LNCaP clone FGC (cell line): ENCODE data around the gene FBXO10.

ENCODE experiments used
- DNase-seq: peaks from one replicate; pipeline ENCODE4 v3.0.0-alpha.2; 2011; ENCODE audit warnings: low read depth
- H3K4me3 ChIP-seq: 2 replicates; pipeline ENCODE4 v1.5.1; 2011; ENCODE audit warnings: mild to moderate bottlenecking, low read depth, low read length, control low read depth
- TF ChIP-seq, protein P1 (sequence below): IDR thresholded peaks from 2 replicates; pipeline ENCODE4 v1.5.1; 2012; ENCODE audit warnings: mild to moderate bottlenecking; ENCODE audit not compliant: control insufficient read depth, insufficient read depth; ENCODE audit errors: extremely low read depth

The FBXO10 gene

DNA sequence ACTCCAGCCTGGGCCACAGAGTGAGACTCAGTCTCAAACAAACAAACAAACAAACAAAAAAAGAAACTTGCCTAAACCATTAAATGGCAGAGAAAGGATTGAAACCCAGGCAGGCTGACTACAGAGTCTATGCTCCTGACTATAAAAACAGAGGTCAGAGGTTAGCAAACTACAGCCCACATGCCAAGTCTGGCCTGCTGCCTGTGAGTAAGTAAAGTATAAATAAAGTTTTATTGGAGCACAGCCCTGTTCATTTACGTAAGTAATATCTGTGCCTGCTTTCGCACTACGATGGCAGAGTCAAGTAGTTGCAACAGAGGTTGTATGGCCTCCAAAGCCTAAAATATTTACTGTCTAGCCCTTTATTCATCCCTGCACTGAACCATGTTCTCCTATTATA is 78.9 kb downstream of the FBXO10 start:
- no peak overlapping the region for H3K4me3 ChIP-seq
- DNase-seq = no peak
- TF ChIP-seq, protein P1, sequence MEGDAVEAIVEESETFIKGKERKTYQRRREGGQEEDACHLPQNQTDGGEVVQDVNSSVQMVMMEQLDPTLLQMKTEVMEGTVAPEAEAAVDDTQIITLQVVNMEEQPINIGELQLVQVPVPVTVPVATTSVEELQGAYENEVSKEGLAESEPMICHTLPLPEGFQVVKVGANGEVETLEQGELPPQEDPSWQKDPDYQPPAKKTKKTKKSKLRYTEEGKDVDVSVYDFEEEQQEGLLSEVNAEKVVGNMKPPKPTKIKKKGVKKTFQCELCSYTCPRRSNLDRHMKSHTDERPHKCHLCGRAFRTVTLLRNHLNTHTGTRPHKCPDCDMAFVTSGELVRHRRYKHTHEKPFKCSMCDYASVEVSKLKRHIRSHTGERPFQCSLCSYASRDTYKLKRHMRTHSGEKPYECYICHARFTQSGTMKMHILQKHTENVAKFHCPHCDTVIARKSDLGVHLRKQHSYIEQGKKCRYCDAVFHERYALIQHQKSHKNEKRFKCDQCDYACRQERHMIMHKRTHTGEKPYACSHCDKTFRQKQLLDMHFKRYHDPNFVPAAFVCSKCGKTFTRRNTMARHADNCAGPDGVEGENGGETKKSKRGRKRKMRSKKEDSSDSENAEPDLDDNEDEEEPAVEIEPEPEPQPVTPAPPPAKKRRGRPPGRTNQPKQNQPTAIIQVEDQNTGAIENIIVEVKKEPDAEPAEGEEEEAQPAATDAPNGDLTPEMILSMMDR = no peak

DNA sequence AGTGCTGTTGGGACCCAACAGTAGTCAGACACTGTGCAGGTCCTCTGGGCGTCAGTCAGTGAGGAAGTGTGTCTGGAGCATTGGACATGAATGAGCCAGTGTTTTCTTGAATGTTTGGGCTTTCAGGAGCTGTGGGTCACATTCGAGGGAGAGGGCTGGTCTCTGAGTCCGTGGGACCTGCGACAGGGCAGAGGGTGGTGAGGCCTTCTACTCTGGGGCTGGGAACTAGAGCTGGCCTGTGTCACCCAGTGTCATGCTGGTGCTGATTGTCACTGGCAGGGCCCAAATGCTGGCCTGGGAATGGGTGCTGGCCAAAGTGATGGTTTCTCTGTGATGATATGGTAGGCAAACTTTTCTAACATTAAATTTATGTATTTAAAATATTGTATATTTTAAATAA is 80.2 kb downstream of the FBXO10 start:
- no peak for DNase-seq
- H3K4me3 ChIP-seq = no peak overlapping the region
- TF ChIP-seq, protein P1 = no peak

DNA sequence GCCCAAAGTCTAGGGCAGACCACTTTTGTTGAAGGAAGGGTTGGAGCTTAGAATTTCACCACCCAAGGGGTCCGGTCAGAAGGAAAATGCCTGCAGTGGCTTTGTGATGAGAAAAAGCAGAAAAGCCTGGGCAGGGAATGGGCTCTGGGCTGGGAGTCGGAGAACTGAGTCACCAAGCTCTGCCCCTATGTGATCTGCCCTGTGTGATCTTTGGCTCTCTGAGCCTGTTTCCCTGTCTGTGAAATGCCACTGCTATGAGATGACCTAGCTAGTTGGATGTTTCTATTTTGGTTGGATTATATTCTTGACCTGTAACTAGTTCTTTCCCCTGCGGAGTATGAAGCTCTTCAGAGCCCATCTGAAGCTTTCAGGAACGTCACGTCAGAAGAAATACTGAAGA is 80.6 kb downstream of the FBXO10 start:
- no peak overlapping the region for H3K4me3 ChIP-seq
- no peak for DNase-seq
- TF ChIP-seq, protein P1 = no peak

DNA sequence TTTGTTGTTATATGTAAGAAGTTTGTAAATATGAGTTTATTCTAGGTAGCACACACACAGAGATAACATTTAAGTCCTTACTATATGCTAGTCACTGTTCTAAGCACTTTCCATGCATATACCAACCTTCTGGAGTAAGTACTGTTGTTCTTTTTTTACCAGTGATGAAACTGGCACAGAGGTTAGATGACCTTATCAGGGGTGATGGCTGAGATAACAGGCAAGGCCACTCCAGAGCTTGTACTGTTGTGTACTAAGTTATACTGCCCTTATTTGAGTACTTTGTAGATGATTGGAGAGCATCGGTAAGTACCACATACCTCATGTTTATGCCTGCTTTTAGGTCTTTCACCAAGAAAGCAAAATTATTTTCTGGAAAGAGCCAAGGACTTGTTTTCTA is 84.2 kb downstream of the FBXO10 start:
- TF ChIP-seq, protein P1 = no peak
- H3K4me3 ChIP-seq = no peak overlapping the region
- DNase-seq = no peak

DNA sequence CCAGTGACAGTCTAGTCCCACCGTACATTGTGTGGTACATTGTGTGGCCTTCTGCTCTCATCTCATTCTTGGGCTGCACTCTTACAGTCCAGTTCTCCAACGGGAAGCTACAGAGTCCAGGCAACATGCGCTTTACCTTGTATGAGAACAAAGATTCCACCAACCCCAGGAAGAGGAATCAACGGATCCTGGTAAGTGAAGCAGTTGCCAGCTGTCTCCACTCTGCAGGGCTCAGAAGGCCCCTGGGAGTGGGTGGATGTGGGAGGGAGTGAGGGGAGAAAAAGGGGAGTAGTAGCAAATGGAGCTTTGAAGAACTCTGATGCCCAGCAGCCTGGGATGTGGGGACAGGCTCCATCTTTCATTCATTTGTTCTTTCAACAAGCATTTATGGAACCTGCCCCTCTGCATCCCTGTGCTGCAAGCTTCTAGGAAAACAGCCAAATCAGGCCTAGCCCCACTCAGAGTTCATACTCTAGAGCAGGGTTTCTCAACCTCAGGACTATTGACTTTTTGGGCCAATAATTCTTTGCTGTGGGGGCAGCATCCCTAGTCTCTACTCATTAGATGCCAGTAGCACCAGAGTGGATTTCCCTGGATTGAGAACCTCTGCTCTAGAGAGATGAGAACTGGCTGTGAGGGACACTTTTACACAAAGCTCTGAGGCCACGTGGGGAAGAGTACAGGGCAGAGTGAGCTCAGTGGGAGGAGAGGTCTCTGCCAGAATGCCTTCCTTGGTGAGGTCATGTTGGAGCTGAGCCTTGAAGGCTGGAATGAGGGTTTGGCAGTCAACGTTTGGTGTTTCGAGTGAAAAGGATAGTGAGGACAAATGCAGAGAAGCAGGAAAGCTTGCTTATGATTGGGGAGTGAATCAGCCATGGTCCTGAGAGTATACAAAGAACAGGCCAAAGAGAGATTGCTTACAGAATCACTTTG is 89.3 kb downstream of the FBXO10 start:
- DNase-seq = peak; percentile 41
- TF ChIP-seq, protein P1 = no peak
- peak overlapping the region; percentile 92 for H3K4me3 ChIP-seq

DNA sequence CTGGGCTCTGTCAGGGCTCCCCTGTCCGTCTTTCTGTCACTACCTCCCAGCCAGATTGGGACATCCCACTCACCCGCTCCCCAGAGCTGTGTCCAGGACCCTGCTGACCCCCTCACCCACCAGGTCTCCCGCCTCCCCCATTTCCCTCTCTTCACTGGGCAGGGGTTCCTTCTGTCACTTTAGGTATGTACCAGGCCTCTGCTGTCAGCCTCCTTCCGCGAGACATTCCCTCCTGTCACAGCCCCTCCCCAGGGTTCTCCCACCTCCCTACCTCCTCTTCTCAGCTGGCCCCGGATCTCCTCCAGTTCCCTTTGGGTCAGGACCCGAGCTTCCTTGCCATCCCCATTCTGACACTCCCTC is 89.9 kb downstream of the FBXO10 start:
- TF ChIP-seq, protein P1 = no peak
- peak overlapping the region; percentile 92 for H3K4me3 ChIP-seq
- DNase-seq = no peak
